HL-60/S4 treated with retinoic acid at 250 ng/mL for 4 days and 3 days (cell line): ENCODE data around the gene ASIC1.

Experiments
- in situ Hi-C: fragments of 300-500 bp; cut with MboI; formaldehyde crosslinking; loops from 2 replicates; pipeline ENCODE4 v1.7.0; 2022; ENCODE audit warnings: low sequenced_read_pairs

ASIC1 gene

DNA sequence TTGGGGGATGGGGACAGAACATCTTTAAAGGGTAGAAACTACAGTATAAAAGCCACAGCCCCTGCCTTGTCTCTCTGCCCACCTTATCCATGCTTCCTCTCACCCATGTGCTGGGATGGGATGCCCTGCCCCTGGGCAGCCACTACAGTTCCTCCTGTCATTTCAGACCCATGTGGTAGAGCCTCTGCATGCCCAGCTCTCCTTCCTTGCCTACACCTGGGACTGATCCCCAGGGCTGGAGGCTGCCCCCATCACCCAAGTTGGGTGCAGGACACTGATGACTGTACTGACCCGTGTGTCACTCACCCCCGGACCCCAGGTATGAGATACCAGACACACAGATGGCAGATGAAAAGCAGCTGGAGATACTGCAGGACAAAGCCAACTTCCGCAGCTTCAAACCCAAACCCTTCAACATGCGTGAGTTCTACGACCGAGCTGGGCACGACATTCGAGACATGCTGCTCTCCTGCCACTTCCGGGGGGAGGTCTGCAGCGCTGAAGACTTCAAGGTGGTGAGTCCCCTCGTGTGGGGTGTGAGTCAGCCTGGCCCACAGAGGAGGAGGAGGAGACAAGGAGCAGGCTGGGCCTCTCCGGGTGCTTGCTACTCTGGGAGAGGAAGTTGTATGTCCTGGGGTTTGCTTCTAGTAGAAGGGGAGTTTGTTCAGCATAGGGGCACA lies 2.2 kb downstream of the ASIC1 start:
- in situ Hi-C loops: loop anchor here (5.0 to 25.0 kb wide), 2 partner anchors 87 to 197 kb away; partner anchors contain the start of gene AQP6

DNA sequence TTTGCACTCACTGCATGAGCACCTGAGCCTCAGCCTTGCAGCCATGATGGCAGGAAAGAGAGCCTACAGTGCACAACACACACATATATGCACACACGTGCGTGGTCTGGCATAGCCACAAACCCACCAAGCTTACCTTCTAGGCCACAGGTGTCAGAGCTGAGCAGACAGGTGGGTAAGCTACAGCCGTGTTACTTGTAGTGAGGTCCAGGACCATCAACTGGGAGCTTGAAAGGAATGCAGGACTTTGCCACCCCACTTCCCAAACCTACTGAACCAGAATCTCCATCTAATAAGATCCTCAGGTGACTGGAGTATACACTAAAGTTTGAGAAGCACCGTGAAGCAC lies 2.7 kb downstream of the ASIC1 start:
- in situ Hi-C loops: loop anchor here (25.0 kb wide), 1 partner anchor 198 kb away; no protein-coding TSS in a partner anchor

DNA sequence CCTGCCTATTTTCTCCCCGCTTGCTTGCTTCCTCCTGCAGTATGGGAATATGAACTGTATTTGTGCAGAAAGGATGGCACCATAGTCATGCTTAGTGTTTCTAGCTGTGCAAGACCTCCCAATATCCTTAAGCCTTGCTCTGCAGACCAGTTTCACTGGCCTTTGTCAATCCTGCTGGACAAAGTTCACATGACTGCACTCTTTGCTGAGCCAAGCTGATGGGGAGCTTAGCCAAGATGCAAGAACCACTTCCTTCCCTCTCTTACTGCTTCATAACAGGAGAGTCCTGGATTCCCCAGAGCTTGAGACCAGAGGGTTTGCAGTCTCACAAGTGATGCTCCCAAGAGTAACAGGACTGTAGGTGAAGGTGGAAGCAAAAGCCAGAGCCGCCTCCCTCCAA lies 3.8 kb downstream of the ASIC1 start:
- in situ Hi-C loops: loop anchor here (25.0 kb wide), 1 partner anchor 199 kb away; no protein-coding TSS in a partner anchor

DNA sequence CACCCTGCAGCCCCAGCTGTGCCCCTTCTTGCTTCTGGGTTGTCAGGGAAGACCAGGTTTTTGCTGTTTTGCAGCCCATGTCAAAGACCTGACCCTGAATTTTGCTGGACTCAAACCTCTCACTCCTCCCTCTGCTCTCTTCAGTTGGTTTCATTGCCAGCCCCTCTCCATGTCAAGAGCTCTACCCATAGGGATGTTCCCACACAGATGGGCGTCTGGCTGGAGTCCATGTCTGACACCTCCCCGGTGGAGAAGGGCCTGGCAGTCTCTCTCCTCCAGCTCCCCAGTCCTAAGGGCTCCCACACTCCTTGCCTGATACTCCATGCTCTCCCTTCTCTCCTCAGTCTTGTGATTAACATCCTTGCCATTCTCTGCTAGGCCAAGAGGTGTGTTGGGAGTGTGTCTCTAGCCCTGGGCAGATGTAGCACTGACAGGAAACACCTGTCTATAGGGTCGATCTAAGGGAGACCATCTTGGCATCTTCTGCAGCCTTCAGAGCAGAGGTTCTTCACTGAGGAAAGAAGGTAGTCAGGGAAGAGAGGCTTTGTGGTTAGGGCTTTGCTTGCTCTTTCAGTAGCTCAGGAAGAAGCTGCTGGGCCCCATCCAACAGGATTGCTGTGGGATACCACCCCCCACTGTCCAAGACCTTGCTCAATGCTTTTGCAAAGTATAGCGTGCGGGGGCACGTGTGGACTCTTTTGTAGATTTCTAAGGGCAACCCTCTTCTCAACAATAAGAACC lies 4.7 kb downstream of the ASIC1 start:
- in situ Hi-C loops: loop anchor here (25.0 kb wide), 1 partner anchor 200 kb away; no protein-coding TSS in a partner anchor

DNA sequence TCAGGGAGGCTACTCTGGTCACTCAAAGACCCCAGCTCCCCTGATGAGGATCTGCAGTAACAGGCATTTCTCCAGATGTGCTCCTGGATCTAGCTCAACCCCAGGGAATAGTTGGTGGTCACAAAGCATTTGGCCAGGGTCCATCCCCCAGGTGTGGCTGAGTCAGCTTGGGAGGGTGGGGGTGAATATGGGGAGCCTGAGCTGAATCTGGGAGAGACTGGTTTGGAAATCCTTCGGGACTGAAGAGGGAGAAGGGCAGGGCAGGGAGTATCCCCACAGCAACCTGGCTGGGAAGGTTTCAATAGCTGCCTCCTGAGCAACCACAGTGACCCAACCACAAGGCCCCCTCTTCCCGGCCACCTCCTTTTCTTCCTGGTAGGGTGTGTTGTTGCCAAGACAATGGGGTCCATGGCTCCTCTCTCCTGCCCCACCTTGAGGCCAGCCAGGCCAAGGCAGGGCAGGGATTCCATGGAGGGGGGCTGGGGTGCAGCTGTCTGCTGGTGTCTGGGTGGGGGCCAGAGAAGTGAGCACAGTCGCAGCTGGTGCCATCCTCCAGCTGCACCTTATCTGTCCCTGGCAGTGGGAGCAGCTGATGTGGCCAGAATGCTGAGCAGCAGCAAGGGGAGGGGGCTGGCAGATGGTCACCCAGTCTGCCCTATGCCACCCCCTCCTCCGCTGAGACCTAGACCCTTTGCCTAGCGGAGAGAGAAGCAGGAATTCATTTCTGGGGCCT lies 5.5 kb downstream of the ASIC1 start:
- in situ Hi-C loops: loop anchor here (25.0 kb wide), 1 partner anchor 201 kb away; no protein-coding TSS in a partner anchor

DNA sequence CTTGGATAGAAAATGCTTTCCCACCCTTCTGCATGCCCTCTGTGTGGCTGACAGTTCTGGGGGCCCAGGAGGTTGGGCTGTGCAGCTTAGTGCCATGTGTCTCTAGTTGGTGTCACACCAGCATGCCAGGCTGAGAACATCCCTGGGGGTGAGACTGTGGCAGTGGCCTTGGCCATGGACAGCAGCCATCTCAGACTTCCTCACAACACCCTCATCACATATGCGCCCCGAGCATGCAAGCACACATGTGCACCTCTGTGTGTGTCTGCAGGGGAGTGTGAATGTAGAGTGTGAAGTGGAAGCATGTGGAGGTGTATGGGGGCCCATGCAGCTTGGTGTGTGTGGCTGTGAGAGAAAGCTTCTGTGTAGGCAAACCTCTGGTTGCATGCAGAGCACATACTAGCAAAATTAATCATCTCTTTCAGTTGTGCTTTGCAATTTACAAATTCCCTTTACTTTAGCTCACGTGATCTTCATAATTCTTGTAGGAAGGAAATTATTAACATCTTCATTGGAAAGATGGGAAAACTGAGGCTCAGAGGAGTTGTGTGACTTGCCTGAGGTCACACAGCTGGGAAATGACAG lies 8.4 kb downstream of the ASIC1 start:
- in situ Hi-C loops: loop anchor here (25.0 kb wide), 1 partner anchor 204 kb away; no protein-coding TSS in a partner anchor

DNA sequence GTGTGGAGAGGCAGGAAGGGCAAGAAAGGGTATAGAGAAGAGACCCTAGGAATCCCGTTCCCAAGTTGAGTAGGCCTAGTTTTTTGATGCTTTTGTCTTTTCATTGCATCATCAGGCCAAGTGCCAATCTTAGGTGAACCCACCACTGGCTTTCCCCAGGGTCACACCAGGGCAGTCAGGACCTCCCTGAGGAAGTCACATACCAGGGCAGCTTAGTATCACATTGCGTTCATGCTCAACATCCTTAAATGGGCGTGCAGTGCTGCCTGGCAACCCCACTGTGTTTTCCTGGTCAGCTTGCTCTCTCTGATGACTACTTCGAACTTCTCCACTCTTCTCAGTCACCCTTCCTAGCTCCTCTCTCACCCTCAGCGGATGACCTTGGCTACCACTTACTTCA lies 9.0 kb downstream of the ASIC1 start:
- in situ Hi-C loops: loop anchor here (25.0 kb wide), 1 partner anchor 204 kb away; no protein-coding TSS in a partner anchor

DNA sequence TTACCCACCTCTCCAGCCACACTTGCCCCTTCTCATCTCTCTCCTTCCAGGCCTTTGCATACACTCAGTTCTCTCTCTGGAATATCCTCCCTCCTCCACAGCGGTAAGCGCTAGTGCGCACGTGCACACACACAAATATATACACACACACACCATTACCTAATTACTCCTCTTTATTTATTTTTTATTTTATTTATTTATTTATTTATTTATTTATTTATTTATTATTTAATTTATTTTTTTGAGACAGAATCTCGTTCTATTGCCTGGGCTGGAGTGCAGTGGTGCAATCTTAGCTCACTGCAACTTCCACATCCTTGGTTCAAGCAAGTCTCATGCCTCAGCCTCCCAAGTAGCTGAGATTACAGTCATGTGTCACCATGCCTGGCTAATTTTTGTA lies 11.7 kb downstream of the ASIC1 start:
- in situ Hi-C loops: loop anchor here (25.0 kb wide), 1 partner anchor 207 kb away; no protein-coding TSS in a partner anchor

DNA sequence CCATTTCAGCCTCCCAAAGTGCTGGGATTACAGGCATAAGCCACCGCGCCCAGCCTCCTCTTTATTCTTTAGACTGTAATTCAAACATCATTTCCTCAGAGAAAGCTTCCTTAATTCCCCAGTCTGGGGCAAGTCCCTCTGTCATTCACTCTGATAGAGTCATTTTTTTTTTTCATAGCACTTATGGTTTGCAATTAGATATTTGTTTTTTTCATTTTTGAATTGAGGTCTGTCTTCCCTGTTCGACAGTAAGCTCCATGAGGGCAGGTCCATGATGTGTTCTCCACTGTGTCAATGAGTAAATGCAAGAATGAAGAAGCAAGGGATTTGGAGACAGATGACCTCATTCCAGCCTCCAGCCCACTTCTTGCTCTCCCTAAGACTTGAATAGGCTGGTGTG lies 12.1 kb downstream of the ASIC1 start:
- in situ Hi-C loops: loop anchor here (25.0 kb wide), 1 partner anchor 207 kb away; no protein-coding TSS in a partner anchor

DNA sequence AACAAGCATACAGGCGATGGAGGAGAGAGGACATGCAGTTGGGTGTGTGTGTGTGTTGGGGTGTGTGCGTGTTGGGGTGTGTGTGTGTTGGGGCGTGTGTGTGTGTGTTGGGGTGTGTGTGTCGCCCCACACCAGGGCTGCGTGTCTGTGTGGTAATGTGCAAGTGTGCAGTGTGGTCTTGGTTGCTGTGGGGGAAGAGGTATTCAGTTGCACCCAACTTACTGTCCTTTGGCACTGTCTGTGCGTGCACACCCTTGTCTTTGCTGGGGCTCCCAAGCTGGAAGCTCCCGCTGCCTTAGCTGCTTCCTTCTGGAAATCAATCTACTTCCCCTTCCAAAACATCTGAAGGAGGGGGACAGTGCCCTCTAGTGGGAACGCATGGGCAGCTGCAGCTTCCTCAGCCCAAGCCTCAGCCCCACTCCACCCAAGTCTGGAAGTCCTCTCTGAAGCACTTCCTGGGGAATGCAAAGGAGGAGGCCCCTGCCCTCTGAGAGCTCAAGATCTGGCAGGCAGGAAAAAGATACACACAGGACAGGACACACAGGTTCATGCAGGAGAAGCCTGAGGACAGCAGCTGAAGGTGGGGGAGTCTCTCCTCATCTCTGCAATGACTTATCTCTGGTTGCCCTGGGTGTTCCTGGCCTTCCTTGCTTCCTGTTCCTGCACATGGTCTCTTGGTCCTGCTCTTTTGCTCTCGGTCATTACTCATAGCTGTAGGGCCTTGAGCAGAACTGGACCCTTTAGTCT lies 13.1 kb downstream of the ASIC1 start:
- in situ Hi-C loops: loop anchor here (10.0 to 25.0 kb wide), 2 partner anchors 104 to 208 kb away; no protein-coding TSS in a partner anchor

DNA sequence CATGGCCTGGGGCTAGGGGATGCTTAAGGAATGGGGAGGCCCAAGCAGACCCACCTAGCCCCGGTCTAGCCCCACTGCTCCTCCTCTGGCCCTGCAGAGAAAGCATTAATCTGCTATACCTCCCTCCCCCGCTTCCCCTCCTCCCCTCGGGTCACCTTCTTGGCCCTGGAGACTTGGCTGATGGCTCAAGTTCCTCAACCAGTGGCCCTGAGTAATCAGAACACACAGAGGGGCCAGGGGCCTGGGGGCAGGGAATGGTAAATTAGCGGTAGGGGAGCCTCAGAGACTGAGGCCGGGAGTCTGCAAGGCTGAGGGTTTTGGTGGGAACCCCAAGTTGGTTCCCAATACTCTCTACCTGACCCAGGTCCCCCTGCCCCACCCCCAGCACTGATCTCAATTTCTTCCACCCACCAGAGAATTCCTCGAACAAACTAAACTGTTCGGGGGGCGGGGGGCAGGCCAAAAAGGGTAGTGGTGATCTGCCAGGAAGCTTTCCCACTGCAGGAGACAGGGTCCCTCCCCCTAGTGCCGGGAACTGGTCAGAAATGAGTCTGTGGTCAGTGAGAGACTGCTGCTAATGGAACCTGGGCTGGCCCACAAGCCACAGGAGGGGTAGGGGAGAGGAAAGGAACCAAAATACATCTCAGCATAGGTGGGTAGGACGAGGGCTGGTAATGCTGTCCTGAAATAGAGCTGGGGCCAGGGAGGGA lies 15.0 kb downstream of the ASIC1 start:
- in situ Hi-C loops: loop anchor here (10.0 to 25.0 kb wide), 2 partner anchors 102 to 210 kb away; no protein-coding TSS in a partner anchor

DNA sequence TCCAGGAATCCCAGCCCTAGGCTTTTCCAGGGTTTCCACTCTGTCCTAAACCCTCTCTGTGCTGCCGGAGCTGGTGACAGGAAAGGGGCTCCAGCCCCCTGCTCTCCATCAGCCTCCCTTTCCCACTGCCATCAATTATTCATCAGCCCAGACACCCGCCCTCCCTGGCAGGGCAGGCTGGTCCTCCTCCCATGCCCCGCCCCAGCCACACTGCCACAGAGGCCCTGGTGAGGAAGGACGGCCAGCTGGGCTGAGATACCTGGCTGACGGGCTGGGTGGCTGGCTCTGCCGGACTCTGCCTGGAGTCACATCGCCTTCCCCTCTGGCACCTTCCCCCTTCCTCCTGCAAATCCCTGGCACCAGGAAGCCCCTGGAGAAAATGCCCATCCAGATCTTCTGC lies 15.8 kb downstream of the ASIC1 start:
- in situ Hi-C loops: loop anchor here (10.0 to 25.0 kb wide), 2 partner anchors 102 to 211 kb away; no protein-coding TSS in a partner anchor

DNA sequence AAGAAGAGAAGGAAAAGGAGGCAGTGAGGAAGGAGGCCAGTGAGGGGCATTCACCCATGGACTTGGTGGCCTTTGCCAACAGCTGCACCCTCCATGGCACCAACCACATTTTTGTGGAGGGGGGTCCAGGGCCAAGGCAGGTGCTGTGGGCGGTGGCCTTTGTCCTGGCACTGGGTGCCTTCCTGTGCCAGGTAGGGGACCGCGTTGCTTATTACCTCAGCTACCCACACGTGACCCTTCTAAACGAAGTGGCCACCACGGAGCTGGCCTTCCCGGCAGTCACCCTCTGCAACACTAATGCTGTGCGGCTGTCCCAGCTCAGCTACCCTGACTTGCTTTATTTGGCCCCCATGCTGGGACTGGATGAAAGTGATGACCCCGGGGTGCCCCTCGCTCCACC lies 16.3 kb downstream of the ASIC1 start:
- in situ Hi-C loops: loop anchor here (10.0 to 25.0 kb wide), 2 partner anchors 101 to 211 kb away; no protein-coding TSS in a partner anchor

DNA sequence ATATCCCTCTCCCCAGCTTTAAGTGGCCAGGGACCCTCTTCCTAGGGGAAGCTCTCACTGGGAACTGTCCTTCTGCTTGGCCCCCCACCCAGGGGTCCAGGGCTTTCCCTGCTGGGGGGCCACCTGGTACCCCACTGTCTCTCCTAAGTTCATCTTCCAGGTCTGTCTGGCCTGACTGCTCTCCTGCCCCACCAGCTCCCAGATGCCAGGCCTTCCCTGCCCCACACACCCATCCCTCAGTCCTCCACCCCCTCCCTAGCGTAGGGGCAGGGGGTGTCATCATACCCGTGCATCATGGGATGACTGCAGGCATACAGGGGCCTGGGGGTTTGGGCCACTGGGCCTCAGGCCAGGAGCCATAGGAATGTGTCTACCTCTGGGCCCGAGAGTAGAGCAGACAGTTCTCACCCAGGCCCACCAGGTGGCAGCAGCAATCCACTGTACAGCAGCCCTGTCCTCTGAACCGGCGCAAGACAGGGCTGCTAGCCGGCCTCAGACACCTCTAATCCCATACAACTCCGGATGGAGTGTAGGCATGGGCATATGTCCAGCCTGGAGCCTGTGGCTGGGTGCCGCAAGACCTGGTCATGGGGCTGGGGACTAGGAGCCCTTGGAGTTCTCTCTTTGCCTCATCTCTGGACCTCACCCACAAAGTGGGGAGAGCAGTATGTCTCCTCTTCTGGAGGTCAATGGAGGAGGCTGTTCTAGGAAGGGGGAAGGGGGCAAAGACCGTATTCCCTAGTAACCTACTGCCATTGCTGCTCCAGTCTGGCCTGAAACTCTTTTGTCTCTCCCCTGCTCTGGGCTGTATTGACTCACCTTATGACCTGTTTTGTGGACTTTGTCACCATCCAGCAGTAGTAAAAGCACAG lies 17.8 kb downstream of the ASIC1 start:
- in situ Hi-C loops: loop anchor here (10.0 to 25.0 kb wide), 2 partner anchors 100 to 213 kb away; no protein-coding TSS in a partner anchor

DNA sequence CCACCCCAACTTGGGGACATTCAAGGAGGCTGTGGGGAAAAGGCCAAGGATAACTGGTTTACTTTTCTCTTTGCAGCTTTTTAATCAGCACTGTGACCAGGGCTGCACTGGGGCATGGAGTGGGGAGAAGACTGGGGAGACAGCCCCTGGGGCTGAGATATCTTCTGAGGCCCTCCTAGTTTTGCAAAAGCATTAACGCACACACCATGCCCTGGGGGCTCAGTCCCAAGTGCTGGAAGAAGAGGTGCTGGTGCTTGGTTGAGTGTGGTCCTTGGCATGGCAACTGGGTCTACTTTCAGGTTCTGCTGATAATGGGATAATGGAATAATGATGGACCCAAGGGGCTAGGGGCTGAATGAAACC lies 18.4 kb downstream of the ASIC1 start:
- in situ Hi-C loops: loop anchor here (10.0 kb wide), 1 partner anchor 99 kb away; no protein-coding TSS in a partner anchor

DNA sequence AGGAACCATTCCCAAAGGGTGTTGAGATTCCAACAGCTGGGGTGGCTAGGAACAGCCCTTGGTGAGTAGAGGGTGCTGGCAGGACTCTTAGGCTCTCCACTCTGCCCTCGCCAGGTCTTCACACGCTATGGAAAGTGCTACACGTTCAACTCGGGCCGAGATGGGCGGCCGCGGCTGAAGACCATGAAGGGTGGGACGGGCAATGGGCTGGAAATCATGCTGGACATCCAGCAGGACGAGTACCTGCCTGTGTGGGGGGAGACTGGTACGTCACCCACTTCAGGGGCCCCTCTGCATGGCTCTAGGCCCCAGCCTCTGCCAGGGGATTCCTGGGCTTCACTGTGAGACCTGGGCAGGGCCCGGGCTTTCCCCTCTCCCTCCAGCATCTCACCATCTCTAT lies 19.7 kb downstream of the ASIC1 start:
- in situ Hi-C loops: loop anchor here (10.0 kb wide), 1 partner anchor 98 kb away; no protein-coding TSS in a partner anchor

DNA sequence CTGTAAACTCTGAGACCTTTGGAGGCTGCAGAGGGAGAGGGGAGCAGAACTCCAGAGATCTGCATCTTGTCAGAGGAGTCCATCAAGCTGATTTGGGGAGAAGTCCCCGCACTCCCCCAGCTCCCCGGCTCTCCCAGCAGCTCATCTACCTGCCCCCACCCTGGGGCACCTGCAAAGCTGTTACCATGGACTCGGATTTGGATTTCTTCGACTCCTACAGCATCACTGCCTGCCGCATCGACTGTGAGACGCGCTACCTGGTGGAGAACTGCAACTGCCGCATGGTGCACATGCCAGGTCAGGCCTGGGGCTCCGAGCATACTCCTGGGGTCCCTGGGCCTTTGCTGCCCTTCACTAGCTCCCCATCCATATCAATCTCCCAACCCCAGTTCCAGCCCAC lies 20.9 kb downstream of the ASIC1 start:
- in situ Hi-C loops: loop anchor here (10.0 kb wide), 1 partner anchor 97 kb away; no protein-coding TSS in a partner anchor

DNA sequence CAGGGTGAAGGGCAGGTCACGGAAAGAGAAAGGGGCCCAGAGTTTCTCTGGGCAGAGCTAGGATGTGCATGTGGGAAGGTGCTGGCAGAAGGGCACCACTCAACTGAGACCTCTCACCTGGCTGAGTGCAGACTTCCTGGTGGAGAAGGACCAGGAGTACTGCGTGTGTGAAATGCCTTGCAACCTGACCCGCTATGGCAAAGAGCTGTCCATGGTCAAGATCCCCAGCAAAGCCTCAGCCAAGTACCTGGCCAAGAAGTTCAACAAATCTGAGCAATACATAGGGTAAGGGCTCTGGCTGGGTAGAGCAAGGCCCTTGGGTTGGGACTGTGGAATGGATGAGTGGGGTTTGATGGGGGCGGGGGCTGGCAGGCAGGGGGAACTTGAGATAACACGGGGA lies 22.4 kb downstream of the ASIC1 start:
- in situ Hi-C loops: loop anchor here (10.0 kb wide), 1 partner anchor 95 kb away; no protein-coding TSS in a partner anchor
